ENCODE data around the gene IGDCC3.

Gene IGDCC3

DNA sequence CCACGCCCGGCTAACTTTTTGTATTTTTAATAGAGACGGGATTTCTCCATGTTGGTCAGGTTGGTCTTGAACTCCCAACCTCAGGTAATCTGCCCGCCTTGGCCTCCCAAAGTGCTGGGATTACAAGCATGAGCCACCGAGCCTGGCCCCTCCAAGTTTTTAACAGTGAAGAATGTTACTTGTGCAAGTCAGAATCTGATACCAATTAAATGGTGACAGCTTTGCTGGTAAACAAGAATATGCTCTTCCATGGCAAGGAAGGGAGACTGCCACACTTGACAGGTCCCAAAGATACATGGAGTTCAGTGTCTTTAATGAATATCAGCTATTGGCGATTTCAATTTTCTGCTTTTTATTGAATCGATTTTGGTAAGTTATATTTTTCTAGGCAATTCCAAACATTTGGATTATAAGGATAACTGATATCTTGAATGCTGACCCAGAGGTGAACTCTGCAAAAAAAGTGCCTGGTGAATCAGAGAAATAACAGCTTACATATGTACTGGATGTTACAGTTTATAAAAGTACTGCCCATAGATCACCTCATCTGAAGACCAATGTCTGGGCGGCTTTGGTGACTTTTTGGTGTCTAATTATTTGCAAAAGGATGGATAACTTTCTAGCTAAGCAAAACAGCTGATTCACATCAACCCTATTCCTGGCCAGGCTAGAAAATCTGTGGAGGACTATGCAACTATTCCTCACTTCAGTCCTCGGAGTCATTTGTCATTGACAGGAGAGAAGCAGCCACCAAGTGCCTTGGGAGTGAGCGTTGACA lies 92.3 kb downstream of the IGDCC3 start:
- DNase-seq: no peak

GRCh38 chr15:65278480-65278879 lies 99.3 kb downstream of the IGDCC3 start:
- DNase-seq: no peak

Data from activated gamma-delta T cell (primary cell).